NAMALWA (cell line): ENCODE measurements around the gene GJB1.

Source experiments
- DNase-seq: peaks from one replicate; pipeline ENCODE4 v3.0.0-alpha.2; 2015; ENCODE audit warnings: low spot score

Gene GJB1

GRCh38 chrX:71215338-71215912, 7.6 kb upstream of the GJB1 start:
- DNase-seq: no peak

GRCh38 chrX:71216485-71216884, 6.5 kb upstream of the GJB1 start:
- no peak for DNase-seq

GRCh38 chrX:71217298-71217697, 5.7 kb upstream of the GJB1 start:
- no peak for DNase-seq

GRCh38 chrX:71221145-71221544, 1.9 kb upstream of the GJB1 start:
- DNase-seq: no peak

GRCh38 chrX:71224098-71224708, 1.2 kb downstream of the GJB1 start:
- no peak for DNase-seq

GRCh38 chrX:71225009-71225408, 2.0 kb downstream of the GJB1 start:
- no peak for DNase-seq

GRCh38 chrX:71225676-71226075, 2.7 kb downstream of the GJB1 start:
- no peak for DNase-seq

GRCh38 chrX:71227370-71228062, 4.5 kb downstream of the GJB1 start:
- peak; percentile 10 for DNase-seq

- no peak for DNase-seq
These were observed 5.1 kb downstream of the GJB1 start for GRCh38 chrX:71228063-71228642.

GRCh38 chrX:71235482-71235881, 12.5 kb downstream of the GJB1 start:
- DNase-seq: no peak

GRCh38 chrX:71236836-71237235, 13.8 kb downstream of the GJB1 start:
- no peak for DNase-seq

- no peak for DNase-seq
These were observed 16.8 kb downstream of the GJB1 start for GRCh38 chrX:71239781-71240180.

- no peak for DNase-seq
These were observed 18.3 kb downstream of the GJB1 start for GRCh38 chrX:71241301-71241700.

GRCh38 chrX:71244359-71245128, 21.5 kb downstream of the GJB1 start:
- DNase-seq: no peak

- no peak for DNase-seq
These were observed 22.1 kb downstream of the GJB1 start for GRCh38 chrX:71245159-71245558.

- no peak for DNase-seq
These were observed 27.8 kb downstream of the GJB1 start for GRCh38 chrX:71250841-71251240.

GRCh38 chrX:71251466-71251973, 28.5 kb downstream of the GJB1 start:
- DNase-seq: no peak

GRCh38 chrX:71252221-71252620, 29.2 kb downstream of the GJB1 start:
- no peak for DNase-seq

- DNase-seq: peak; percentile 51
These were observed 30.4 kb downstream of the GJB1 start for GRCh38 chrX:71253253-71254091.

- DNase-seq: peak; percentile 88
These were observed 31.3 kb downstream of the GJB1 start, which contains the start of gene ZMYM3 for GRCh38 chrX:71254092-71254963. TSS of gene ZMYM3 (minus strand) at chrX:71254140. CDS start at chrX:71253255, 885 bp downstream.
